Duodenal mucosa (tissue), 2 donors: Measurements from ENCODE around the gene LINC00632.

Source experiments
- H3K27ac ChIP-seq: one replicate; pipeline ENCODE4 v1.7.0; 2013; ENCODE audit warnings: low read depth, low read length
- H3K27me3 ChIP-seq, 2 donors: one replicate each; pipeline ENCODE4 v1.7.0; 2013; ENCODE audit warnings: low read length in 2 of 2, control low read depth in 1 of 2; ENCODE audit not compliant: insufficient read depth in 2 of 2, control insufficient read depth in 1 of 2
- H3K36me3 ChIP-seq, 2 donors: one replicate each; pipeline ENCODE4 v1.7.0; 2013; ENCODE audit warnings: low read length in 2 of 2, control low read depth in 1 of 2; ENCODE audit not compliant: insufficient read depth in 2 of 2, control insufficient read depth in 1 of 2
- H3K4me1 ChIP-seq, 2 donors: one replicate each; pipeline ENCODE4 v1.7.0; 2013; ENCODE audit warnings: low read length in 2 of 2, control low read depth in 1 of 2; ENCODE audit not compliant: insufficient read depth in 2 of 2, control insufficient read depth in 1 of 2
- H3K4me3 ChIP-seq, 2 donors: one replicate each; pipeline ENCODE4 v1.7.0; 2013; ENCODE audit warnings: low read length in 2 of 2, low read depth in 1 of 2
- H3K9ac ChIP-seq, 2 donors: one replicate each; pipeline ENCODE4 v1.7.0; 2013; ENCODE audit warnings: low read length in 2 of 2, low read depth in 1 of 2
- H3K9me3 ChIP-seq, 2 donors: one replicate each; pipeline ENCODE4 v1.7.0; 2013; ENCODE audit warnings: low read length in 2 of 2, control low read depth in 1 of 2; ENCODE audit not compliant: control insufficient read depth in 1 of 2

Gene LINC00632

GRCh38 chrX:140712413-140713173 is 3.0 kb downstream of the LINC00632 start:
- no peaks in the 10 kb centered on the region for H3K36me3 ChIP-seq
- no peak overlapping the region for H3K9ac ChIP-seq
- no peak overlapping the region for H3K27ac ChIP-seq

GRCh38 chrX:140713174-140713539 is 3.6 kb downstream of the LINC00632 start:
- Histone ChIP-seq H3K27me3 (no peaks in the 10 kb centered on the region), H3K36me3 (no peaks in the 10 kb centered on the region), H3K9ac (no peak overlapping the region), H3K4me3 (no peak overlapping the region), H3K9me3 (no peaks in the 10 kb centered on the region), H3K4me1 (no peaks in the 10 kb centered on the region), H3K27ac (no peak overlapping the region)

More at GRCh38 chrX:140712413-140713173, 3.0 kb downstream of the LINC00632 start:
- Histone ChIP-seq H3K4me1 (no peaks in the 10 kb centered on the region), H3K27me3 (no peaks in the 10 kb centered on the region), H3K4me3 (no peak overlapping the region), H3K9me3 (no peaks in the 10 kb centered on the region)

GRCh38 chrX:140715787-140716186 is 6.2 kb downstream of the LINC00632 start:
- no peaks in the 10 kb centered on the region for H3K4me1 ChIP-seq
- no peaks in the 10 kb centered on the region for H3K9me3 ChIP-seq
- no peaks in the 10 kb centered on the region for H3K36me3 ChIP-seq
- no peaks in the 10 kb centered on the region for H3K27me3 ChIP-seq
- no peak overlapping the region for H3K27ac ChIP-seq
- no peak overlapping the region for H3K4me3 ChIP-seq
- H3K9ac ChIP-seq: no peak overlapping the region

GRCh38 chrX:140723121-140723715 is 13.7 kb downstream of the LINC00632 start:
- H3K4me3 ChIP-seq: no peak overlapping the region
- no peak overlapping the region for H3K9ac ChIP-seq
- no peaks in the 10 kb centered on the region for H3K27me3 ChIP-seq
- H3K9me3 ChIP-seq: peaks cover 0 to 7% of the 10 kb centered on the region in 2 donors
- H3K36me3 ChIP-seq: no peaks in the 10 kb centered on the region
- H3K4me1 ChIP-seq: no peaks in the 10 kb centered on the region
- H3K27ac ChIP-seq: no peak overlapping the region

GRCh38 chrX:140724309-140724708 is 14.8 kb downstream of the LINC00632 start:
- Histone ChIP-seq H3K9ac (no peak overlapping the region), H3K4me1 (no peaks in the 10 kb centered on the region), H3K27ac (no peak overlapping the region), H3K36me3 (no peaks in the 10 kb centered on the region), H3K27me3 (no peaks in the 10 kb centered on the region), H3K9me3 (peaks cover 0 to 7% of the 10 kb centered on the region in 2 donors), H3K4me3 (no peak overlapping the region)

- Histone ChIP-seq H3K9me3 (peaks cover 0 to 7% of the 10 kb centered on the region in 2 donors), H3K9ac (no peak overlapping the region), H3K36me3 (no peaks in the 10 kb centered on the region)
These were observed 15.2 kb downstream of the LINC00632 start for GRCh38 chrX:140724736-140725135.

GRCh38 chrX:140725500-140725899 is 15.9 kb downstream of the LINC00632 start:
- H3K27ac ChIP-seq: no peak overlapping the region
- H3K36me3 ChIP-seq: no peaks in the 10 kb centered on the region
- no peaks in the 10 kb centered on the region for H3K4me1 ChIP-seq
- no peaks in the 10 kb centered on the region for H3K27me3 ChIP-seq
- H3K4me3 ChIP-seq: no peak overlapping the region
- no peak overlapping the region for H3K9ac ChIP-seq
- peaks cover 0 to 7% of the 10 kb centered on the region in 2 donors for H3K9me3 ChIP-seq

More at GRCh38 chrX:140724736-140725135, 15.2 kb downstream of the LINC00632 start:
- H3K27me3 ChIP-seq: no peaks in the 10 kb centered on the region
- no peak overlapping the region for H3K4me3 ChIP-seq
- no peaks in the 10 kb centered on the region for H3K4me1 ChIP-seq
- H3K27ac ChIP-seq: no peak overlapping the region

GRCh38 chrX:140733766-140734342 is 24.3 kb downstream of the LINC00632 start:
- Histone ChIP-seq H3K27me3 (no peaks in the 10 kb centered on the region), H3K4me1 (no peaks in the 10 kb centered on the region), H3K9me3 (no peaks in the 10 kb centered on the region), H3K36me3 (no peaks in the 10 kb centered on the region), H3K27ac (no peak overlapping the region), H3K4me3 (no peak overlapping the region), H3K9ac (no peak overlapping the region)

GRCh38 chrX:140744085-140744484 is 34.5 kb downstream of the LINC00632 start:
- Histone ChIP-seq H3K27me3 (no peaks in the 10 kb centered on the region), H3K4me3 (no peak overlapping the region), H3K9ac (no peak overlapping the region), H3K36me3 (no peaks in the 10 kb centered on the region), H3K27ac (no peak overlapping the region), H3K4me1 (no peaks in the 10 kb centered on the region), H3K9me3 (no peaks in the 10 kb centered on the region)

- H3K9ac ChIP-seq: no peak overlapping the region
- H3K36me3 ChIP-seq: no peaks in the 10 kb centered on the region
- H3K9me3 ChIP-seq: no peaks in the 10 kb centered on the region
- H3K4me1 ChIP-seq: no peaks in the 10 kb centered on the region
- H3K27ac ChIP-seq: no peak overlapping the region
- H3K4me3 ChIP-seq: no peak overlapping the region
- no peaks in the 10 kb centered on the region for H3K27me3 ChIP-seq
These were observed 47.4 kb downstream of the LINC00632 start for GRCh38 chrX:140756941-140757340.
